Stimulated activated CD4-positive, alpha-beta T cell treated with anti-CD3 and anti-CD28 coated beads, Interleukin-15, amount 100 ng/mL, for 24 hours (primary cell): ENCODE results near the gene IDI2.

ENCODE experiments used
- DNase-seq: peaks from one replicate; pipeline ENCODE4 v3.0.0-alpha.2; 2020

Gene IDI2

GRCh38 chr10:976316-976715, 49.3 kb downstream of the IDI2 start:
- DNase-seq, result no peak

DNA sequence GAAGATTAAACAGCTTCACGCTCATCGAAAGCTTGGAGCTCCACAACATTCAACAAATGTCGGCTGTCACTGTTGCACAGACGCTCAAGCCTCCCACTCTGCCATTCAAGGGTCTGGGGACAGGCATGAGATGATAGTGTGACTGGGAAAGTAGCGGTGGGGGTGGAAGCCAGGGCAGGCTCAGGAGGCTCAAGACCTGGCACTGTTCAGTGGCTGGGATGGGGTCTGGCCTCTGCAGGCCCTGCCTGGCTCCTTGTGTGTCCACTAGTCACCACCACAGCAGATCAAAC, 50.9 kb downstream of the IDI2 start:
- no peak for DNase-seq

GRCh38 chr10:974038-974784, 51.4 kb downstream of the IDI2 start:
- no peak for DNase-seq

DNA sequence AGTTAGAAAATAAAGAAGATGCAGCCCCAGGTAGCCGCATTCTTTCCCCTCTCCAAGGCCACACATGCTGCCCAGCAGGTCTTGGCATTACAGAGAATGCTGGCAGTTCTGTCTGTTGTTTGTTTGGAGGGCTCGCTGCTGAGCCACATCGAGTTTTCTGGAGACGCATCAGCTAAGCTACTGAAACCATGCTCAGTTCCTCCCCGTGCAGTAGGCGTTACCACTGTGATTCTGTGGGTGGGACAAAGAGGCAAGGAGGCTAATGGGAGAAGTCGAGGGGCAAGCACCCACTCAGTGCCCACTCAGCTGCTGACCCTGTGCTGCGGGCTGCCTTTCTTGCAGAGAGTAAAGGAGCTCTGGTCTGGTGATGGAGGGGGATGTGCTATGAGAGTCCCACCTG, 52.9 kb downstream of the IDI2 start:
- no peak for DNase-seq

- no peak for DNase-seq
Measured at GRCh38 chr10:971613-972012, 54.0 kb downstream of the IDI2 start.

DNA sequence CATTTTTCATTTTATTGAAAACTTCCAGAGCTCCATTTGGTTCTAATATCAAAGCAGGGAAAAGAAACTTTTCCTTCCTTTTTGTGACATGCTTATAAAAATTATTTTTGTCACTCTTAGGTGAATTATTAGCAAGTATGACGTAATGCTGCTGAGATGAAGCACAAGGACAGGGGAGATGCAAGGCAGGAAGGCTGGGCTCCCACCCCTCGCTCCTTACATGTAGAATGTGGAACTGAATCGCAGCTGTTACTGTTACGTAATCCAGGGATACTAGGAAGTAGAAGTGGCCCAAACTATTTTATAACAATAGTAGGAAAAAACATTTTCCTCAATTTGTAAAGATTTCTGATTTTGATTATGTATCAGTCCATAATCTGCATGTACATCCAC, 54.5 kb downstream of the IDI2 start:
- DNase-seq, result no peak

DNA sequence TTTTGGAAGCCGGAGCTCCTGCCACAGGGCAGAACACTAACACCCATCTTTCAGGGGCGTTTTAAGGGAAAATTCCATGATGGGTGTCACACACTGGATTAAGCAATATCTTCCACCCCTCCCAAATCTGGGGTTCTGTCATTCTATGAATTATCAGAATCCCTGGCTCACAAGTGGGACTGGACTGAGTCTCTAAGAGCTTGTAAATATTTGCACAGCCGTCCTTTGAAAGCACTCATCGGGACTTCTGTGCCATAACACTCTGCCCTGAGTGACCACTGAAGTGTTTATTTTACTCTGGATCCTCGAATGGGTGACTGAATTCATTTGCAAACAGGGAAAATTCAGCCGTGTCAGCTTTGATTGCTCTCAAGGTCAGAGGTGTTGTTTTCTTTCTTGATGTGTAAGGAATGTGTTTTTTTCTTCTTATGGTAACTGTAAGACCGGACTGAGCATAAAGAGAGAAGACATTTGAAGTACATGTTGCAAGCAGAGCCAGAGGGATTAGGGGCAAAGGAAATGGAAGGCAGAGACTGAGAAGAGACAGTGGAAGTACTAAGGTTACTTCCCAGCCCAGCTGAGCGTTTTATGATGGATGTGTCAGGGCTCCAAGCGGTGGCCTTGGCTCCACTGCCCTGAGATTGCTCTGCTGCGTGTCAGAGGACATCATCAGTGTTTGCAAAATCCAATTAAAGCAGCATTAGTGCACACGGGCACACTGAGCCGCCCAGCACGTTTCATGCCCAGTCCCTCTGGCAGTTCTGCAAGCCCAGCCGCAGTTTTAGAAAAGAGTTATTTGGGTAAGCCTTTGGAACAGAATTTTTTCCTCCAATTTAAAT, 55.1 kb downstream of the IDI2 start:
- DNase-seq, result no peak

DNA sequence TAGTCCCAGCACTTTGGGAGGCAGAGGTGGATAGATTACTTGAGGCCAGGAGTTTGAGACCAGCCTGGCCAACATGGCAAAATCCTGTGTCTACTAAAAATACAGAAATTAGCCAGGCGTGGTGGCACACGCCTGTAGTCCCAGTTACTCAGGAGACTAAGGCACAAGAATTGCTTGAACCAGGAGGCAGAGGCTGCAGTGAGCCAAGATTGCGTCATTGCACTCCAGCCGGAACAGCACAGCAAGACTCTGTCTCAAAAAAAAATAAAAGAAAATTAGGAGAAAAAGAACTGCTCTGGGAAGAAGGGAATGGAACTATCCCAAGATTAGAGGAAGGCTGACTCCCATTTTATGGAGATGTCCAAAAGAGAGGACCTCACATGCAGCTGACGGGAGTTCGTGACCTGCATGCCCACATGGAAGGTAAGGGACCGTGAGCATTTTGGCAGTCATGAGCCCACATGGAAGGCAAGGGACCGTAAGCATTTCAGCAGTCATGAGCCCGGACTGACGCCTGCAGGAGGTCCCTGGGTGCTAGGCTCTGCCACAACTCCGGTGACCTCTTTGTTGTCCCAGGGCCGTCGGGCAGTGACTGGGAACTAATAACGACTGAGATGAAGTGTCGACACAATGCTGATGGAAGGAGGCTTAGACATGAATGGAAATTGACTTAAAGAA, 56.0 kb downstream of the IDI2 start:
- DNase-seq, result no peak
